H9 (cell line): ENCODE data around the gene NKAIN1. TPM values are rescaled to one million over a fixed set of nuclear protein-coding genes. Genes with fewer than 3 reads are reported as not detected.

Experiments used
- DNase-seq: peaks from one replicate; pipeline ENCODE4 v3.0.0-alpha.2; 2017
- H2AFZ ChIP-seq: one replicate; pipeline ENCODE4 v1.6.1; 2013; ENCODE audit warnings: mild to moderate bottlenecking, low read length, control low read depth, moderate library complexity
- H2AK5ac ChIP-seq: 2 replicates; pipeline ENCODE4 v1.6.1; 2013; ENCODE audit warnings: low read length, control low read depth, mixed read lengths; ENCODE audit not compliant: insufficient read length
- H2BK120ac ChIP-seq: one replicate; pipeline ENCODE4 v1.6.1; 2013; ENCODE audit warnings: low read depth, mild to moderate bottlenecking, low read length, control low read depth, inconsistent platforms; ENCODE audit not compliant: poor library complexity, severe bottlenecking
- H2BK12ac ChIP-seq: 2 replicates; pipeline ENCODE4 v1.6.1; 2013; ENCODE audit warnings: low read length, control low read depth, mixed read lengths, low read depth; ENCODE audit not compliant: insufficient read length
- H2BK15ac ChIP-seq: 2 replicates; pipeline ENCODE4 v1.6.1; 2013; ENCODE audit warnings: low read depth, low read length, control low read depth
- H2BK20ac ChIP-seq: one replicate; pipeline ENCODE4 v1.6.1; 2013; ENCODE audit warnings: low read depth, mild to moderate bottlenecking, low read length, control low read depth, inconsistent platforms; ENCODE audit not compliant: poor library complexity, severe bottlenecking
- H2BK5ac ChIP-seq: 2 replicates; pipeline ENCODE4 v1.6.1; 2013; ENCODE audit warnings: low read length, control low read depth, mixed read lengths; ENCODE audit not compliant: insufficient read length
- H3K14ac ChIP-seq: 2 replicates; pipeline ENCODE4 v1.6.1; 2013; ENCODE audit warnings: low read length, control low read depth; ENCODE audit not compliant: insufficient read depth
- H3K18ac ChIP-seq: 2 replicates; pipeline ENCODE4 v1.6.1; 2013; ENCODE audit warnings: low read depth, mild to moderate bottlenecking, mixed read lengths, low read length, control low read depth; ENCODE audit not compliant: insufficient read length
- H3K23ac ChIP-seq: 2 replicates; pipeline ENCODE4 v1.6.1; 2013; ENCODE audit warnings: low read length, control low read depth, mixed read lengths, low read depth; ENCODE audit not compliant: insufficient read length
- H3K23me2 ChIP-seq: 2 replicates; pipeline ENCODE4 v1.6.1; 2013; ENCODE audit warnings: low read depth, mild to moderate bottlenecking, mixed read lengths, low read length, control low read depth; ENCODE audit not compliant: insufficient read length, poor library complexity, severe bottlenecking
- H3K27ac ChIP-seq: 2 replicates; pipeline ENCODE4 v1.5.1; 2013; ENCODE audit warnings: low read length, control low read depth, mixed read lengths, low read depth; ENCODE audit not compliant: insufficient read length
- H3K27me3 ChIP-seq: 2 replicates; pipeline ENCODE4 v1.6.1; 2013; ENCODE audit warnings: low read length, control low read depth, inconsistent platforms; ENCODE audit not compliant: insufficient read depth
- H3K4ac ChIP-seq: 2 replicates; pipeline ENCODE4 v1.6.1; 2013; ENCODE audit warnings: low read depth, mild to moderate bottlenecking, control low read depth, inconsistent platforms, low read length, moderate library complexity
- H3K4me1 ChIP-seq: 2 replicates; pipeline ENCODE4 v1.6.1; 2013; ENCODE audit warnings: low read length, control low read depth, inconsistent platforms; ENCODE audit not compliant: insufficient read depth
- H3K4me2 ChIP-seq: 2 replicates; pipeline ENCODE4 v1.6.1; 2013; ENCODE audit warnings: low read length, control low read depth, mixed read lengths; ENCODE audit not compliant: insufficient read length, insufficient read depth
- H3K56ac ChIP-seq: 2 replicates; pipeline ENCODE4 v1.6.1; 2013; ENCODE audit warnings: low read depth, mild to moderate bottlenecking, mixed read lengths, low read length, control low read depth; ENCODE audit not compliant: insufficient read length
- H3K79me1 ChIP-seq: 2 replicates; pipeline ENCODE4 v1.6.1; 2013; ENCODE audit warnings: low read depth, mild to moderate bottlenecking, moderate library complexity, low read length, control low read depth, inconsistent platforms; ENCODE audit not compliant: insufficient read depth, poor library complexity, severe bottlenecking
- H3K79me2 ChIP-seq: 2 replicates; pipeline ENCODE4 v1.6.1; 2013; ENCODE audit warnings: low read length, control low read depth, inconsistent platforms; ENCODE audit not compliant: insufficient read depth
- H3K9ac ChIP-seq: 2 replicates; pipeline ENCODE4 v1.6.1; 2013; ENCODE audit warnings: low read length, control low read depth, mixed read lengths; ENCODE audit not compliant: insufficient read length; ENCODE audit errors: extremely low read depth
- H3K9me3 ChIP-seq: one replicate; pipeline ENCODE4 v1.6.1; 2013; ENCODE audit warnings: low read depth, low read length, inconsistent platforms; ENCODE audit not compliant: control insufficient read depth
- H3T11ph ChIP-seq: one replicate; pipeline ENCODE4 v1.6.1; 2013; ENCODE audit warnings: mild to moderate bottlenecking, low read length, control low read depth, inconsistent platforms
- H4K20me1 ChIP-seq: one replicate; pipeline ENCODE4 v1.6.1; 2013; ENCODE audit not compliant: control insufficient read depth, insufficient read length, insufficient read depth
- H4K5ac ChIP-seq: 2 replicates; pipeline ENCODE4 v1.6.1; 2013; ENCODE audit warnings: low read depth, mild to moderate bottlenecking, mixed read lengths, low read length, control low read depth; ENCODE audit not compliant: insufficient read length
- H4K8ac ChIP-seq: replicated peaks from 2 replicates; pipeline ENCODE4 v1.6.1; 2013; ENCODE audit warnings: low read length, control low read depth, mixed read lengths, low read depth; ENCODE audit not compliant: insufficient read length
- H4K91ac ChIP-seq: 2 replicates; pipeline ENCODE4 v1.6.1; 2013; ENCODE audit warnings: low read depth, mild to moderate bottlenecking, moderate library complexity, mixed read lengths, low read length, control low read depth; ENCODE audit not compliant: insufficient read length
- H3K27ac Mint-ChIP-seq, 3 experiments: 2 replicates in 2 of 3; 3 replicates in 1 of 3; pipeline ENCODE4 v1.8.0; 2020 to 2021; ENCODE audit warnings: mixed read lengths in 3 of 3, mild to moderate bottlenecking in 1 of 3, moderate library complexity in 1 of 3
- H3K27me3 Mint-ChIP-seq: 2 replicates; pipeline ENCODE4 v1.8.0; 2021; ENCODE audit warnings: low read depth, mild to moderate bottlenecking, moderate library complexity, mixed read lengths
- H3K36me3 Mint-ChIP-seq, 3 experiments: 2 replicates in 2 of 3; 3 replicates in 1 of 3; pipeline ENCODE4 v1.8.0; 2020 to 2021; ENCODE audit warnings: low read depth in 3 of 3, mixed read lengths in 3 of 3; ENCODE audit not compliant: insufficient read depth in 1 of 3
- H3K4me1 Mint-ChIP-seq, 2 experiments: 2 replicates each; pipeline ENCODE4 v1.8.0; 2020; ENCODE audit warnings: mixed read lengths in 2 of 2
- H3K4me3 Mint-ChIP-seq, 2 experiments: 2 replicates in 1 of 2; 3 replicates in 1 of 2; pipeline ENCODE4 v1.8.0; 2020 to 2021; ENCODE audit warnings: mild to moderate bottlenecking in 2 of 2, mixed read lengths in 2 of 2, moderate library complexity in 1 of 2
- H3K9me3 Mint-ChIP-seq, 2 experiments: 2 replicates in 1 of 2; 3 replicates in 1 of 2; pipeline ENCODE4 v1.8.0; 2020; ENCODE audit warnings: mild to moderate bottlenecking in 2 of 2, mixed read lengths in 2 of 2, moderate library complexity in 1 of 2
- WGBS: extraction: QIAGEN DNeasy Blood & Tissue Kit; methylation state at CpG from one replicate; pipeline ENCODE4 v1.1.7; 2013; ENCODE audit warnings: missing lambda C conversion rate, low lambda C conversion rate, mixed read lengths; ENCODE audit not compliant: insufficient read length; ENCODE audit errors: extremely low coverage; 5-methylcytosine and 5-hydroxymethylcytosine counted together
- total RNA-seq: library from RNA; stranded (reverse); gene quantifications from 2 replicates; pipeline ENCODE4 v1.2.1, GENCODE V29; 2021
- TF ChIP-seq, protein P1 (sequence below): fragments of 200-600 bp; sonication (generic); conservative IDR thresholded peaks from 3 replicates; pipeline ENCODE4 v1.8.0; 2021; ENCODE audit warnings: antibody characterized with exemption, mild to moderate bottlenecking

Gene NKAIN1
- total RNA-seq, 1 experiment from 2014 or later, result 25.6 TPM

DNA sequence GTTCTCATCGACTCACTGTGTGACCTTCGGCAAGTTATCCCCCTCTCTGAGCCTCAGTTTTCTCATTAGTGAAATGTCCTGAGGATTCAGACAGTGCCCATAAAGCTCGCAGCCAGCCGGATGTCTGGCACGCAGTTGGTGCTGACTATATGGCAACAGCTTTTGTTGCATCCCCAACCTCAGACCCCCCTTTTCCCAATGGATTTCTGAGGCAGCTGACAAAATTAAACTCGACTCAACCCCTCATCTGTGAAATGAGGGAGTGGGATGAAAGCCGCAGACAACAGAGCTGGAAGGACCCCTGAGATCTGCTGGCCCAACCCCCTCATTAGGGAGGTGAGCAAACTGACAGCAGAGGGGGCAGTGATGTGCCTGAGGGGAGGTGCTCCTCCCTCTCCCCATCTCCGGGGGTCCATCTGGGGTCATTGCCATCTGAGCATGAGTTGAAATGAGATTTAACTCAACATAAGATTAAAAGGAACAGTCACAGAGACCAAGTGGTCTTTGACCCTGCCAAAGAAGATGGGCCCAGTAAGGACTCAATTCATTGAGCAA lies 40.4 kb downstream of the NKAIN1 start:
- Histone ChIP-seq H2BK15ac (no peak overlapping the region), H3K79me1 (no peaks in the 10 kb centered on the region), H2BK20ac (no peak overlapping the region), H3K4me2 (no peak overlapping the region), H2BK5ac (no peak overlapping the region), H2AFZ (no peak overlapping the region), H3K18ac (no peak overlapping the region), H4K91ac (no peak overlapping the region), H4K8ac (no peak overlapping the region), H3K9ac (no peak overlapping the region), H3K27me3 (no peaks in the 10 kb centered on the region), H3K9me3 (no peaks in the 10 kb centered on the region), H3K27ac (no peak overlapping the region), H3K23me2 (no peaks in the 10 kb centered on the region), H3T11ph (no peak overlapping the region), H4K20me1 (no peaks in the 10 kb centered on the region), H2BK12ac (no peak overlapping the region), H3K23ac (no peak overlapping the region), H2AK5ac (no peak overlapping the region), H3K79me2 (no peaks in the 10 kb centered on the region), H3K56ac (no peak overlapping the region), H2BK120ac (no peak overlapping the region), H3K4me1 (no peaks in the 10 kb centered on the region), H4K5ac (no peak overlapping the region), H3K4ac (no peak overlapping the region), H3K14ac (no peak overlapping the region)
- no peak for DNase-seq
- Mint-ChIP-seq H3K4me3 (no peak overlapping the region), H3K27me3 (no peaks in the 10 kb centered on the region), H3K27ac (peak overlapping the region in 1 of 3 experiments; percentile 22; a peak in 1 of 7 replicates), H3K9me3 (no peaks in the 10 kb centered on the region), H3K4me1 (peaks cover 18 to 23% of the 10 kb centered on the region in 2 experiments), H3K36me3 (no peaks in the 10 kb centered on the region; a peak in 1 of 7 replicates)
- WGBS, result no CpG with 5 or more reads among the region's 8 CpGs
- TF ChIP-seq, protein P1, sequence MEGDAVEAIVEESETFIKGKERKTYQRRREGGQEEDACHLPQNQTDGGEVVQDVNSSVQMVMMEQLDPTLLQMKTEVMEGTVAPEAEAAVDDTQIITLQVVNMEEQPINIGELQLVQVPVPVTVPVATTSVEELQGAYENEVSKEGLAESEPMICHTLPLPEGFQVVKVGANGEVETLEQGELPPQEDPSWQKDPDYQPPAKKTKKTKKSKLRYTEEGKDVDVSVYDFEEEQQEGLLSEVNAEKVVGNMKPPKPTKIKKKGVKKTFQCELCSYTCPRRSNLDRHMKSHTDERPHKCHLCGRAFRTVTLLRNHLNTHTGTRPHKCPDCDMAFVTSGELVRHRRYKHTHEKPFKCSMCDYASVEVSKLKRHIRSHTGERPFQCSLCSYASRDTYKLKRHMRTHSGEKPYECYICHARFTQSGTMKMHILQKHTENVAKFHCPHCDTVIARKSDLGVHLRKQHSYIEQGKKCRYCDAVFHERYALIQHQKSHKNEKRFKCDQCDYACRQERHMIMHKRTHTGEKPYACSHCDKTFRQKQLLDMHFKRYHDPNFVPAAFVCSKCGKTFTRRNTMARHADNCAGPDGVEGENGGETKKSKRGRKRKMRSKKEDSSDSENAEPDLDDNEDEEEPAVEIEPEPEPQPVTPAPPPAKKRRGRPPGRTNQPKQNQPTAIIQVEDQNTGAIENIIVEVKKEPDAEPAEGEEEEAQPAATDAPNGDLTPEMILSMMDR, result no peak
